ENCODE results near the gene DUOXA1.
"Not testable (repeated sequence)": the region's sequence is repeated elsewhere in the genome, so short reads cannot be mapped to it uniquely, and the experiment has no call there.

DUOXA1 gene

GRCh38 chr15:45113380-45113990 is 16.2 kb downstream of the DUOXA1 start:
- Histone ChIP-seq H3K4me3 (ENCODE audit: low read length) (no peak overlapping the region), H3K27me3 (ENCODE audit: control insufficient read depth, insufficient read depth, low read length) (peaks cover 46% of the 10 kb centered on the region)

DNA sequence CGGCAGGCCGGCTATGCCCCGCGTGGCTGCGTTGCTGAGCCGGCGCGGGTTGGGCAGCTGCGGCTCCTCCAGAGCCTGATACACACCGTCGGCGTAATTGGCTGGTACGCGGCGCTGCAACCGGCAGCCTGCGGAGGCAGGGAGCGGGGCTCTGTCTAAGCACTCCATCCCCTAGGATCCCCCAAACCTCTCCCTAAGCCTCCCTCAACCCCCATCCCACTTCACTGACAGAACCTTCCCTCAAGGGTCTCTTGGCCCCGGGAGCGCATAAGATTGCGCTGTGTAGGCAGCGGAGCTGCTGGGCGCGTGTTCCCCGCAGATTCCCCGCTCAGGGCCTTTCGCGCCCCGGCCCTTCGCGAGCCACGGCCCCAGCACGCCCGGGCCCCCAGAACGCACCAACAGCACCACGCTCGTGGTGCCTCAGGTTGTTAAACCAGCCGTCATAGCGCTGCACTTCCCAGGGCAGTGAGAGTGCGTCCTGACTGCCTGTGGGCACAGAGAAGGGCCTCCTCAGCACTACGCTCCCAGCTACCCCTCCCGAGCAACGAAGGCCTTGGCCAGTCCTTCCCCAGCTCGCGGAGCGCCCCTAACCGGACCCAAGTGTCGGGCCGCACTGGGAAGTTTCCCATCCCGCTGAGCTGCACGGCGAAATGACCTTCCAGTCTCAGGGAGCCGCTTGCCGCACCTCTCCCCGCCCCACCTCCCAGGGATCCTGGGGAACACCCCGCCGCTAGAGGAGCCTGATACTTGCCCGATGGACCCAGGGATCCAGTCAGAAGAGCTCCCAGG is 16.9 kb downstream of the DUOXA1 start:
- H3K9ac ChIP-seq (ENCODE audit: low read length) = no peak overlapping the region
- no peaks in the 10 kb centered on the region for H3K36me3 ChIP-seq (ENCODE audit: control insufficient read depth, insufficient read depth, low read length)
- no peak overlapping the region for H3K27ac ChIP-seq (ENCODE audit: low read depth, low read length)
- peak overlapping the region; percentile 33 for H3K4me3 ChIP-seq (ENCODE audit: low read length)
- H3K4me1 ChIP-seq (ENCODE audit: control insufficient read depth, insufficient read depth, low read length) = peaks cover 3% of the 10 kb centered on the region
- H3K27me3 ChIP-seq (ENCODE audit: control insufficient read depth, insufficient read depth, low read length) = peaks cover 46% of the 10 kb centered on the region

More at GRCh38 chr15:45113380-45113990, 16.2 kb downstream of the DUOXA1 start:
- no peak overlapping the region for H3K27ac ChIP-seq (ENCODE audit: low read depth, low read length)
- peaks cover 3% of the 10 kb centered on the region for H3K4me1 ChIP-seq (ENCODE audit: control insufficient read depth, insufficient read depth, low read length)
- H3K36me3 ChIP-seq (ENCODE audit: control insufficient read depth, insufficient read depth, low read length) = no peaks in the 10 kb centered on the region
- no peak overlapping the region for H3K9ac ChIP-seq (ENCODE audit: low read length)

- H3K4me3 ChIP-seq (ENCODE audit: low read length) = peak overlapping the region; percentile 33
- no peak overlapping the region for H3K27ac ChIP-seq (ENCODE audit: low read depth, low read length)
- H3K4me1 ChIP-seq (ENCODE audit: control insufficient read depth, insufficient read depth, low read length) = peaks cover 3% of the 10 kb centered on the region
- peaks cover 43% of the 10 kb centered on the region for H3K27me3 ChIP-seq (ENCODE audit: control insufficient read depth, insufficient read depth, low read length)
- no peaks in the 10 kb centered on the region for H3K36me3 ChIP-seq (ENCODE audit: control insufficient read depth, insufficient read depth, low read length)
- H3K9ac ChIP-seq (ENCODE audit: low read length) = no peak overlapping the region
These were observed 17.5 kb downstream of the DUOXA1 start for GRCh38 chr15:45112143-45112590.

GRCh38 chr15:45111390-45112142 is 18.1 kb downstream of the DUOXA1 start:
- no peak overlapping the region for H3K4me3 ChIP-seq (ENCODE audit: low read length)
- no peak overlapping the region for H3K9ac ChIP-seq (ENCODE audit: low read length)
- no peak overlapping the region for H3K27ac ChIP-seq (ENCODE audit: low read depth, low read length)
- peaks cover 37% of the 10 kb centered on the region for H3K27me3 ChIP-seq (ENCODE audit: control insufficient read depth, insufficient read depth, low read length)
- no peaks in the 10 kb centered on the region for H3K36me3 ChIP-seq (ENCODE audit: control insufficient read depth, insufficient read depth, low read length)
- H3K4me1 ChIP-seq (ENCODE audit: control insufficient read depth, insufficient read depth, low read length) = no peaks in the 10 kb centered on the region

- Histone ChIP-seq H3K4me1 (ENCODE audit: control insufficient read depth, insufficient read depth, low read length) (no peaks in the 10 kb centered on the region), H3K27me3 (ENCODE audit: control insufficient read depth, insufficient read depth, low read length) (peaks cover 33% of the 10 kb centered on the region), H3K27ac (ENCODE audit: low read depth, low read length) (no peak overlapping the region), H3K36me3 (ENCODE audit: control insufficient read depth, insufficient read depth, low read length) (no peaks in the 10 kb centered on the region), H3K4me3 (ENCODE audit: low read length) (no peak overlapping the region), H3K9ac (ENCODE audit: low read length) (no peak overlapping the region)
These were observed 19.3 kb downstream of the DUOXA1 start for GRCh38 chr15:45110256-45110820.

DNA sequence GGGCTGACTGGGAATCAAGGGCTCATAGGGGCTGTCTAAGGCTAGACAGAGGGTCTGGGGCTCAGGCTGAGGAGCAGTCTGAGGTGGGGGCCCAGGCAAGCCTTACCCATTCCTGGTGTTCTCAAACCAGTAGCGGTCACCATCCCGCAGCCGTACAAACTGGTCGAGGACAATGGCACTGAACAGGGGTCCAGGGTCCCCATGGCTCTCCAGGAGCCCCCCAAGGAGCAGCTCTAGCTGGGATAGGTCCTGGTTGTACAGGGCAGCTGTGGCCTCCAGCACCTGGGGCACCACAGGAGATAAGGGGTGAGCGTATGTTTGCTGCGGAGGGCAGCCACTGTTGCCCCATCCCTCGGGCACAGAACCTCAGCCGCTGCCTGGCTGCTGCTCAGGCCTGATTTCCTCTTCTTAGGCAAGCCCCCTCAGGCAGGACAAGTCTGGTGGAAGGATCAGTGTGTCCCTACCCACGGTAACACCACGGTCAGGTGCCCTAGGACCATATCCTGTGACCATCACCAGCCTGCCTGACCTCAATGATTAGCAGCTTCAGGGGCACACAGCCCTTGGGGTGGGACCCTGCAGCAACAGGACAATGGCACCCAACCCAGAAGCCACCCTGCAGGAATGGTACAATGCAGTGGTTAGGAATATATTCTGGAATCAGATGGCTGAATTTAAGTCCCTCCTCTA is 21.6 kb downstream of the DUOXA1 start:
- Histone ChIP-seq H3K9ac (ENCODE audit: low read length) (no peak overlapping the region), H3K27me3 (ENCODE audit: control insufficient read depth, insufficient read depth, low read length) (peaks cover 17% of the 10 kb centered on the region), H3K27ac (ENCODE audit: low read depth, low read length) (no peak overlapping the region), H3K4me3 (ENCODE audit: low read length) (no peak overlapping the region), H3K36me3 (ENCODE audit: control insufficient read depth, insufficient read depth, low read length) (no peaks in the 10 kb centered on the region), H3K4me1 (ENCODE audit: control insufficient read depth, insufficient read depth, low read length) (no peaks in the 10 kb centered on the region)

DNA sequence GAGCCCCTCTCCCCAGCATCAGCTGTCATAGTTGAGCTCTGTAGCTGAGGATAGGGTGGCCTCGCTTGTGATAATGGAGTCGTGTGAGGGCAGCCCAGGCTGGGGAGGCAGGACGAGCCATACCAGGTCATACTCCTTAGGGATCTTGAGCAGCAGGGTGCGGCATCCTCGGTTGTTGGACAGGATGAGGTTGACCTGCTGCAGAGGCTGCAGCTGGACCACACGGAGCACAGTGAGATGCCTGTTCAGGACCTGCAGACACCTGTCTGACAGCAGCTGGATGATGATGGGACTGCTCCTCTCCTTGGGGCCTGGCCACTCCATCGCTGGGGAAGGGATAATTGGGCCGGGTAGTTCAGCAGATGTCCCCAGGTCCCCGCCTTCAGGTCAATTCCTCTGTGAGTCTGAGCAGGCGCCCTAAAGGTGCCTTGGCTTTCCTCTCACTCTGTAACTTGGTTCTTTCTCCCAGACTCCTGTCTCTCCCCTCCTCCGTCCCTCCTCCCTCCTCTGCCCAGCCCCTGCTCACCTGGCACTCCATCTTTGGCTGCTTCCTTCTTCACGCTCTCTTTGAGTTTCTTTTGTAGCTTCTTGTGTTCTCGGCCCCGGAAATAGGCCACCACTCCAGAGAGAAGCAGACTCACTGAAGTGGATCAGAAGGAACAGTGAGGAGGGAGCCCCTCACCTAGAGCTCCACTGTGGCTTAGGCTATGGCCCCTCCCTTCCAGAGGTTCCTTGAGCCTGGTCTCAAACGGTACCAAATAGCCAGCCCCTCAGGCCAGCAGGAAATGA is 23.5 kb downstream of the DUOXA1 start:
- H3K4me3 ChIP-seq (ENCODE audit: low read length) = no peak overlapping the region

GRCh38 chr15:45105586-45105985 is 24.1 kb downstream of the DUOXA1 start:
- Histone ChIP-seq H3K9ac (ENCODE audit: low read length) (no peak overlapping the region), H3K27me3 (ENCODE audit: control insufficient read depth, insufficient read depth, low read length) (peaks cover 6% of the 10 kb centered on the region)

More for the DNA sequence above, 23.5 kb downstream of the DUOXA1 start:
- no peak overlapping the region for H3K27ac ChIP-seq (ENCODE audit: low read depth, low read length)
- no peak overlapping the region for H3K9ac ChIP-seq (ENCODE audit: low read length)
- no peaks in the 10 kb centered on the region for H3K36me3 ChIP-seq (ENCODE audit: control insufficient read depth, insufficient read depth, low read length)
- no peaks in the 10 kb centered on the region for H3K4me1 ChIP-seq (ENCODE audit: control insufficient read depth, insufficient read depth, low read length)
- peaks cover 6% of the 10 kb centered on the region for H3K27me3 ChIP-seq (ENCODE audit: control insufficient read depth, insufficient read depth, low read length)

DNA sequence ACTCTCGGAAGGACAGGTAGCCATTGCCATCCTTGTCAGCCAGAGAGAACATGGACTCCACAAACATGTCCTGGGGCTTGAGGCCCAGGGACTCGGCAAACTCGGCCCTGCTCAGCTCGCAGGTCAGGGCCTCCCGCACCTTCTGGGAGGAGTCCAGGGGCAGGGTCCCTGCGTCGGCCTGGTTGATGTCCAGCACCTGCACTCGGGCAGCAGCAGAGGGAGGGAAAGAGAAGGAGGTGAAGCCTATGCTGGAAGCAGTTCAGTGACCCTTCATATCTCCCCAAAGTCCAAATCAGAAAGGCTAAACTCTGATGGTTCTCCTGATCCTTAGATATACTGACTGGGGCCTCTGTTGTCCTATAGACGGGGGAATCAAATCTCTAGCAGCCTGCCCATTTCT is 25.5 kb downstream of the DUOXA1 start:
- H3K36me3 ChIP-seq (ENCODE audit: control insufficient read depth, insufficient read depth, low read length); H3K27ac ChIP-seq (ENCODE audit: low read depth, low read length); H3K4me1 ChIP-seq (ENCODE audit: control insufficient read depth, insufficient read depth, low read length); H3K4me3 ChIP-seq (ENCODE audit: low read length); H3K9ac ChIP-seq (ENCODE audit: low read length); H3K27me3 ChIP-seq (ENCODE audit: control insufficient read depth, insufficient read depth, low read length): not testable (repeated sequence)

More at GRCh38 chr15:45105586-45105985, 24.1 kb downstream of the DUOXA1 start:
- H3K4me1 ChIP-seq (ENCODE audit: control insufficient read depth, insufficient read depth, low read length) = no peaks in the 10 kb centered on the region
- no peaks in the 10 kb centered on the region for H3K36me3 ChIP-seq (ENCODE audit: control insufficient read depth, insufficient read depth, low read length)
- H3K27ac ChIP-seq (ENCODE audit: low read depth, low read length) = no peak overlapping the region
- H3K4me3 ChIP-seq (ENCODE audit: low read length) = no peak overlapping the region

- H3K4me3 ChIP-seq (ENCODE audit: low read length) = no peak overlapping the region
- peaks cover 2% of the 10 kb centered on the region for H3K27me3 ChIP-seq (ENCODE audit: control insufficient read depth, insufficient read depth, low read length)
- H3K9ac ChIP-seq (ENCODE audit: low read length) = no peak overlapping the region
- no peak overlapping the region for H3K27ac ChIP-seq (ENCODE audit: low read depth, low read length)
- H3K4me1 ChIP-seq (ENCODE audit: control insufficient read depth, insufficient read depth, low read length) = no peaks in the 10 kb centered on the region
- H3K36me3 ChIP-seq (ENCODE audit: control insufficient read depth, insufficient read depth, low read length) = no peaks in the 10 kb centered on the region
These were observed 27.5 kb downstream of the DUOXA1 start for GRCh38 chr15:45102226-45102625.

- no peaks in the 10 kb centered on the region for H3K36me3 ChIP-seq (ENCODE audit: control insufficient read depth, insufficient read depth, low read length)
- H3K4me1 ChIP-seq (ENCODE audit: control insufficient read depth, insufficient read depth, low read length) = no peaks in the 10 kb centered on the region
These were observed 27.9 kb downstream of the DUOXA1 start for GRCh38 chr15:45101749-45102148.

More at GRCh38 chr15:45101749-45102148, 27.9 kb downstream of the DUOXA1 start:
- peaks cover 2% of the 10 kb centered on the region for H3K27me3 ChIP-seq (ENCODE audit: control insufficient read depth, insufficient read depth, low read length)
- H3K4me3 ChIP-seq (ENCODE audit: low read length) = no peak overlapping the region
- H3K27ac ChIP-seq (ENCODE audit: low read depth, low read length) = no peak overlapping the region
- no peak overlapping the region for H3K9ac ChIP-seq (ENCODE audit: low read length)
